KOPT-K1 (cell line): ENCODE results near the gene SIGLEC10.
A peak's percentile ranks its signal among the peaks of the same experiment; 100 is the strongest.
"Not testable (repeated sequence)": the region's sequence is repeated elsewhere in the genome, so short reads cannot be mapped to it uniquely, and the experiment has no call there.

Experiments used
- H3K27ac ChIP-seq: fragments of 200-600 bp; sonication (generic); 2 replicates; pipeline ENCODE4 v1.5.1; 2016; ENCODE audit warnings: antibody characterized with exemption, mild to moderate bottlenecking, low read depth, low read length; ENCODE audit not compliant: poor library complexity, severe bottlenecking
- H3K36me3 ChIP-seq: fragments of 200-600 bp; sonication (generic); 2 replicates; pipeline ENCODE4 v1.5.1; 2017; ENCODE audit warnings: antibody characterized with exemption, mild to moderate bottlenecking, low read length, moderate library complexity; ENCODE audit not compliant: insufficient read depth
- H3K9me3 ChIP-seq: fragments of 200-600 bp; sonication (generic); 2 replicates; pipeline ENCODE4 v1.5.1; 2017; ENCODE audit warnings: antibody characterized with exemption, low read length, mild to moderate bottlenecking; ENCODE audit not compliant: insufficient read depth, poor library complexity, severe bottlenecking

Gene SIGLEC10

GRCh38 chr19:51448411-51449016 lies 31.1 kb upstream of the SIGLEC10 start:
- H3K27ac ChIP-seq, result peak overlapping the region; percentile 45
- H3K36me3 ChIP-seq, result no peaks in the 10 kb centered on the region
- H3K9me3 ChIP-seq, result peaks cover 20% of the 10 kb centered on the region

DNA sequence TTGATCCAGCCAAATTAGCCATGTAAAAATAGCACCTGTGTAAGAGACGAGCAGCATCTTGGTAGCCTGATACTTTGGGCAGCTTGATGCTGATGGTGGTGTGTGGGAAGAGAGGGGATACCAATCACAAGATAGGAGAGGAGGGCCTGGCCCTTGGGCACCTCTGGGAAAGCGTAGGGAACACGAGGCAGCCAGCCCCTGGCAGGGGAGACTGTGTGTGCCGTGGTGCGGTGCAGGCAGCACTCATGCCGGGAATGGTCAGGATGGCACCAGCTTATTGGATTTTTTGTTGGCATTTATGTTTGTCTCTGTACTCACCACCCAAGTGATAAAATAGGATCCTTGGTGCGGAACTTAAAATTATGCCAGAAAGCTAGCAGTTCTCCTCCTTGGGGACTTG lies 30.6 kb upstream of the SIGLEC10 start:
- no peaks in the 10 kb centered on the region for H3K36me3 ChIP-seq
- peak overlapping the region; percentile 45 for H3K27ac ChIP-seq
- peaks cover 20% of the 10 kb centered on the region for H3K9me3 ChIP-seq

GRCh38 chr19:51447510-51447909 lies 30.1 kb upstream of the SIGLEC10 start:
- not testable (repeated sequence) for H3K36me3 ChIP-seq, H3K27ac ChIP-seq
- H3K9me3 ChIP-seq, result peaks cover 20% of the 10 kb centered on the region

DNA sequence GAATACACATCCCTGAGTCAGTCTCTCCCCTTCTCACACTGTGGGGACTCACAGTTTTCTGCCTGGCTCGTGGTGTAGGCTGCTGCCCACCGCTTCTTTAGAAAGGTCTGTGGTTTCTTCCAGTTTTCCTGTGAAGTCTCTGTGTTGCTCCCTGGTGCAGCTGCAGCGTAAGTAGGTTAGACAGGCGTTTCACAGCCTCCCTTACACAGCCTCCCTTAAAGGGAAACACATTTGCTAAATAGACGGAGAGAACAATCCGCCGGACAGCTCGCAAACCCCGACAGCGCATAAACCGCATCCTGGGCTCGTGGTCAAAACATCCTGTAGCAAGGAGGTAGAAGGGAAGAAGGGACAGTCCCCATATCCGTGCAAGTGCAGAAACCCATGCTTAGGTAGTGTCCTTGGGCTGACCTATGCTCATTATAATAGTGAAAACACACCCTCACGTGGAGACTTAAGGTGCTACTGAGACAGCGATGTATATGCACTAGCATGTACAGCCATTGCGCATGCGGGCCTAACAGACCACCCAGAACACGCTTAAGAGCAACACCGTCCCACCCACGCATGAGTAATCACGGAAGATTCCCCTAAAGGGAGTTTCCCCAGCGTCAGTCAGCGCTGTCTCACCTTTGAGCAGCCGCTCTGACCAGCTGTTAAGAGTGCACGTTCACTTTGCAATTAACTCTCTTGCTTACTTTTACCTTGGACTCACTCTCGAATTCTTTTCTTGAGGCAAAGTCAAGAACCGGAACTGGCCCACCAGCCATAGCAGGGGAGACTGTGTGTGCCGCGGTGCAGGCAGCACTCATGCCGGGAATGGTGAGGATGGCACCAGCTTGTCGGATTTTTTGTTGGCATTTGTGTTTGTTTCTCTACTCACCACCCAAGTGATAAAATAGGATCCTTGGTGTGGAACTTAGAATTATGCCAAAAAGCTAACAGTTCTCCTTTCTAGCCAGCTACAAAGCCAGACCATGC lies 24.3 kb upstream of the SIGLEC10 start:
- Histone ChIP-seq H3K36me3 (no peaks in the 10 kb centered on the region), H3K9me3 (no peaks in the 10 kb centered on the region), H3K27ac (peak overlapping the region; percentile 48)

DNA sequence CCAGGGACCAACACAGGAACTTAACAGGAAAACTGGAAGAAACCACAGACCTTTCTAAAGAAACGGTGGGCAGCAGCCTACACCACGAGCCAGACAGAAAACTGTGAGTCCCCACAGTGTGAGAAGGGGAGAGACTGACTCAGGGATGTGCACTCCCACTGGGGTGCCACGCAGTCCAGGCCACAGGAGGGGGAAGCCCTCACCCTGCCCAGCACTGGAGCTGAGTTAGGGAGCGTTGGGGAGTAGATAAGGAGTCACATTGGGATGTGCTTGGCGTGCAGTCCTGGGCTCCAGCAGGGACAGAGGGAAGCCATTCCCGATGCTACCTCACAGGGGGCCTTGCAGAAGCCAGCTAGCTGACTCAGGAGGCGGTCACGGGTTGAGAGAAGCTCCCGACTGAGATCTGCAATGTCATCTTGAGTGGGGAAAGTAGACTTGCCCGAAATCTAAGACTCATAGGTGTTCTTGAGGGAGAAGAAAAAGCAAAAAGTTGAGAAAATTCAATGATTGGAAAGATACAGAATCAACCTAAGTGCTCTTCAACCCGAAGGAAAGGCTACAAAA lies 23.5 kb upstream of the SIGLEC10 start:
- no peaks in the 10 kb centered on the region for H3K9me3 ChIP-seq
- H3K36me3 ChIP-seq, result no peaks in the 10 kb centered on the region
- peak overlapping the region; percentile 48 for H3K27ac ChIP-seq

- no peak overlapping the region for H3K27ac ChIP-seq
- H3K9me3 ChIP-seq, result no peaks in the 10 kb centered on the region
- no peaks in the 10 kb centered on the region for H3K36me3 ChIP-seq
Measured at GRCh38 chr19:51440052-51440451, 22.6 kb upstream of the SIGLEC10 start.

DNA sequence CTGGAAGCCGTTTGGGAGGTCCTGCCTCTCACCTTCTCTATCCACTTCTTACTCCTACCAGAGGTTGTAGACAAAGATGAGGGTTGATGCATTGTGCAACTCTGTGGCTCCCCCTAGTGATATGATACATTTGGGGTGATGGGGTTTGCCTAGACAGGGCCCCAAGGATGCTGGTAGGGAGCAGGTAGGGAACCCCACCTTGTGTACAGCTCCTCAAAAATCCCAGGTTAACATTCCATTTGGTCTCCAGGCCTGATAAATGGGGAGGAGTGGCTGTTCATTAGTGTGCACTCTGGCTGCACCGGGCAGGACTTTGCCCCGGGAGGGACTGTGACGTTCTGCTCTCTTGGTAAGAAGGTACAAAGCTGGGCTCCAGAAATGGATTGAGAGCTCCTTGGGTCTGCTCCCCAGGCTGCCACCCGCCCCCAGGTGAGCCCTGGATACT lies 21.6 kb upstream of the SIGLEC10 start:
- Histone ChIP-seq H3K9me3 (no peaks in the 10 kb centered on the region), H3K36me3 (no peaks in the 10 kb centered on the region), H3K27ac (no peak overlapping the region)

GRCh38 chr19:51434456-51434855 lies 17.0 kb upstream of the SIGLEC10 start:
- Histone ChIP-seq H3K36me3 (no peaks in the 10 kb centered on the region), H3K9me3 (no peaks in the 10 kb centered on the region)

DNA sequence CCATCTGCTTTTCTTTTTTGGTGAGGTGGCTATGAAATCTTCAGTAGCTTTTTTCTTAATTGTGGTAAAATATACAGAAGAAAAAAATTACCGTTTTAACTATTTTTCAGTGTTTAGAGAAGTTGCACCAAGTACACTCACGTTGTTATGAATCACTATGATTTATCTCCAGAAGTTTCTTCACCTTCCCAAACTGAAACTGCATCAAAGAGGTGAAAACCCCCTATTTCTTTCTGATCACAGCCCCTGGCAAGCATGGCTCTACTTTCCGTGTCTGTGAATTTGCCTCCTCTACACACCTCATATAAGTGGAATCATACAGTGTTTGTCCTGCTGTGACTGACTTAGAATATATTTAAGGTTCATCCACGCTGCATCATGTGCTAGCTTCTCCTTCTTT lies 15.6 kb upstream of the SIGLEC10 start:
- Histone ChIP-seq H3K9me3 (peaks cover 12% of the 10 kb centered on the region), H3K27ac (no peak overlapping the region), H3K36me3 (no peaks in the 10 kb centered on the region)

More at GRCh38 chr19:51434456-51434855, 17.0 kb upstream of the SIGLEC10 start:
- H3K27ac ChIP-seq, result no peak overlapping the region

DNA sequence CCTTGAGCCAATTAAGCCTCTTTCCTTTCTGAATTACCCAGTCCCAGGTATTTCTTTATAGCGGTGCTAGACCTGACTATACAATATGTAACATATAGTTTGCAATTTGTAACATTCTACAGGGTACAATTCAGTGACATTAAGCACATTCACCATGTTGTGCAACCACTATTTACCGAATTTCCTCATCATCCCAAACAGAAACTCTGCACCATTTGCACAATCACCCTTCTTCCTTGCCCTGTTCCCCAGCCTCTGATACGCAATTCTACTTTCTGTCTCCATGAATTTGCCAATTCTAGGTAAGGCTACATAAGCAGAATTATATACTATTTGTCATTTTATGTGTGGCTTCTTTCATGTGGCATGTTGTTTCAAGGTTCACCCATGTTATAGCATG lies 13.7 kb upstream of the SIGLEC10 start:
- H3K27ac ChIP-seq, result no peak overlapping the region

GRCh38 chr19:51430221-51430620 lies 12.8 kb upstream of the SIGLEC10 start:
- no peaks in the 10 kb centered on the region for H3K36me3 ChIP-seq
- H3K27ac ChIP-seq, result no peak overlapping the region
- peaks cover 16% of the 10 kb centered on the region for H3K9me3 ChIP-seq

More for the DNA sequence above, 13.7 kb upstream of the SIGLEC10 start:
- Histone ChIP-seq H3K36me3 (no peaks in the 10 kb centered on the region), H3K9me3 (peaks cover 16% of the 10 kb centered on the region)

DNA sequence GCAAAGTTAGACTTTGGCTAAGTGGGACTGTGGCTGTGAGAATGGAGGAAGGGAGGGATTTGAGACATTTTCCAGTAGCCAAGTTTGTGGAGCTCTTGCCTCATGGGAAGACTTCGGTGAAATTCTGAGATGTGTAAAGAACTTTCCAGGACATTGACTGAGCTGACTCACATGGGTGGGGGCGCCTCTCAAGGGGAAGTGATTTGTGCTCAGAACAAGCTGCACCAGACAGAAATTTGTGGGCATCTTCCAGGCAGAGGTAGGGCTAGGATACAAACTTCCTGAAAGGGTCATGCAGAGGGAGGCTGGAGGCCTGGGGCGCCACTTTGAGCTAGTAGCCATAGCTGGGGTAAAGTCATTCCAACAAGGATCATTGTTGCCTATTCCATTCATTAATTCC lies 9.8 kb upstream of the SIGLEC10 start:
- Histone ChIP-seq H3K27ac (no peak overlapping the region), H3K36me3 (no peaks in the 10 kb centered on the region), H3K9me3 (peaks cover 16% of the 10 kb centered on the region)

GRCh38 chr19:51422053-51422448 lies 4.6 kb upstream of the SIGLEC10 start:
- Histone ChIP-seq H3K27ac (no peak overlapping the region), H3K36me3 (no peaks in the 10 kb centered on the region), H3K9me3 (no peaks in the 10 kb centered on the region)

DNA sequence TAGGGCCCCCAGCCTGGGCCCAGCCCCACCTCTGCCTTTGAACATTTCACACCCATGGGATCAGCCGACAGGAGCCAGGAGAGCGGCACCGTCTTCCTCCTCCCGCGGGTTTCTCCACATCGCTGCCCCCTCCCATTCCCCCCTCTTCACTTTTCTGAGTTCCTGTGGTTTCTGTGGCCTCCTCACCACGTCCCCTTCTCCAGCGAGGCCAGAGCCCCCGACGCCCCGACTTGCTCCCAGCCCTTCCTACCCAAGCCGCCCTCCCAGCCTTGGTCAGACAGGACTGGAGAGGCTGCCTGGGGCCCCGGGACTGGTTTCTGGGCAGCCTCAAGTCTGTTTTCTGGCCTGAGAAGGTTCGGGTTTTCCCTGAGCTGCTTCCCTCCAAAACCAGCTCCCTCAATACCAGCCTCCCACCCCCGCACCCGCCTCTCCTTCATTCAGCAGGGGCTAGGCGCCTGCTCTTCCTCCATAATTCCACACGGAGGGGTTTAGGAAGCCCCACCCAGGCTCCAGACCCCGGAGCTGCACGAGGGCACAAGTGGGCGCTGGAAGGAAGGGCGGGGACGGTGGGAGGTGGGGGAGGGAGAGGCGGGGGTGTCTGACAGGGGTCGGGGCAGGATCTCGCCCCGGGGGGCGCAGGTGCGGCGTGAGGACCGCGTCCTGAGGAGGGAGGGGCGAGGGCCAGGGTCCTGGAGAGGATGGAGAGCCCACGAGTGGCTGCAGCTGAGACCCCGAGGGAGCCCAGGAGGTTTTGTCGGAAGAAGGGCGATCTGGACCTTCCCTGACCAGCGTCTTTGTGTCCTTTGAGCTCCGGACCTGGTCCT lies 4.0 kb upstream of the SIGLEC10 start:
- H3K9me3 ChIP-seq, result no peaks in the 10 kb centered on the region
- H3K27ac ChIP-seq, result no peak overlapping the region
- no peaks in the 10 kb centered on the region for H3K36me3 ChIP-seq

- not testable (repeated sequence) for H3K27ac ChIP-seq, H3K36me3 ChIP-seq, H3K9me3 ChIP-seq
Measured at GRCh38 chr19:51420511-51420910, 3.1 kb upstream of the SIGLEC10 start.
